Uterus (tissue), 2 donors: Measurements from ENCODE around the gene HMCN1.

ENCODE experiments used
- POLR2A ChIP-seq, 2 donors: fragments of 450-650 bp; IDR thresholded peaks; one replicate each; pipeline ENCODE4 v1.6.1; 2016; ENCODE audit warnings: antibody characterized with exemption in 2 of 2, mild to moderate bottlenecking in 1 of 2, moderate library complexity in 1 of 2
- TF ChIP-seq, protein P1 (sequence below), 4 experiments: fragments of 200-600 bp in 2 of 4; fragments of 450-650 bp in 2 of 4; sonication (generic) in 2 of 4; IDR thresholded peaks; one replicate each; pipeline ENCODE4 v1.5.1; 2016 to 2019; ENCODE audit warnings: antibody characterized with exemption in 4 of 4, mild to moderate bottlenecking in 2 of 4, moderate library complexity in 1 of 4

DNA sequence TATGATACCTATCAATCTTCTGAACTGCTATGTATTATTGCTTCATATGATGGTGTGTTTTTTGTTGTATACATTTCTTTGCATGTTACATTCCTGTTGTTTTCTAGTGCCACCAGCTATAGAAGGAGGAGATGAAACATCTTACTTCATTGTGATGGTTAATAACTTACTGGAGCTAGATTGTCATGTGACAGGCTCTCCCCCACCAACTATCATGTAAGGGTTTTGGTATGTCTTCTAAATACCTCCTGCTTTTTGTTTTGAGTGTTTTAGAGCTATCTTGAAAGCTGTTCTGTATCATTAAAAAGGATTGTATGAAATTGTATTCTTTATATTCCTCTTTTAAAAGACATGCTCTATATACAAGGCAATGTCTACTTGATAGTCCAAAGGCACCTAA lies 282.7 kb downstream of the HMCN1 start:
- TF ChIP-seq, protein P1, sequence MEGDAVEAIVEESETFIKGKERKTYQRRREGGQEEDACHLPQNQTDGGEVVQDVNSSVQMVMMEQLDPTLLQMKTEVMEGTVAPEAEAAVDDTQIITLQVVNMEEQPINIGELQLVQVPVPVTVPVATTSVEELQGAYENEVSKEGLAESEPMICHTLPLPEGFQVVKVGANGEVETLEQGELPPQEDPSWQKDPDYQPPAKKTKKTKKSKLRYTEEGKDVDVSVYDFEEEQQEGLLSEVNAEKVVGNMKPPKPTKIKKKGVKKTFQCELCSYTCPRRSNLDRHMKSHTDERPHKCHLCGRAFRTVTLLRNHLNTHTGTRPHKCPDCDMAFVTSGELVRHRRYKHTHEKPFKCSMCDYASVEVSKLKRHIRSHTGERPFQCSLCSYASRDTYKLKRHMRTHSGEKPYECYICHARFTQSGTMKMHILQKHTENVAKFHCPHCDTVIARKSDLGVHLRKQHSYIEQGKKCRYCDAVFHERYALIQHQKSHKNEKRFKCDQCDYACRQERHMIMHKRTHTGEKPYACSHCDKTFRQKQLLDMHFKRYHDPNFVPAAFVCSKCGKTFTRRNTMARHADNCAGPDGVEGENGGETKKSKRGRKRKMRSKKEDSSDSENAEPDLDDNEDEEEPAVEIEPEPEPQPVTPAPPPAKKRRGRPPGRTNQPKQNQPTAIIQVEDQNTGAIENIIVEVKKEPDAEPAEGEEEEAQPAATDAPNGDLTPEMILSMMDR (IDR thresholded peaks at IDR 0.05) = no peak
- TF ChIP-seq POLR2A (IDR thresholded peaks at IDR 0.05) = no peak
